IPS DF 6.9 (cell line): ENCODE results near the gene RASGRP1.

ENCODE experiments used
- DNase-seq: peaks from one replicate; pipeline ENCODE4 v3.0.0-alpha.2; 2013; ENCODE audit warnings: low read depth, low spot score
- H3K27ac ChIP-seq: one replicate; pipeline ENCODE4 v1.5.1; 2013; ENCODE audit warnings: low read length, control low read depth
- H3K27me3 ChIP-seq: 2 replicates; pipeline ENCODE4 v1.6.1; 2013; ENCODE audit warnings: mild to moderate bottlenecking, low read length; ENCODE audit not compliant: control insufficient read depth, insufficient read depth
- H3K36me3 ChIP-seq: 2 replicates; pipeline ENCODE4 v1.6.1; 2013; ENCODE audit warnings: low read length; ENCODE audit not compliant: control insufficient read depth, insufficient read depth
- H3K4me1 ChIP-seq: 2 replicates; pipeline ENCODE4 v1.6.1; 2013; ENCODE audit warnings: low read length; ENCODE audit not compliant: control insufficient read depth, insufficient read depth
- H3K4me3 ChIP-seq: 2 replicates; pipeline ENCODE4 v1.5.1; 2013; ENCODE audit warnings: mild to moderate bottlenecking, low read length
- H3K9me3 ChIP-seq: 2 replicates; pipeline ENCODE4 v1.6.1; 2013; ENCODE audit warnings: low read length, inconsistent platforms; ENCODE audit not compliant: control insufficient read depth, insufficient read depth
- WGBS: extraction: QIAGEN DNeasy Blood & Tissue Kit; methylation state at CpG from one replicate; pipeline ENCODE4 v1.1.7; 2013; ENCODE audit warnings: mixed read lengths, missing lambda C conversion rate; ENCODE audit not compliant: insufficient read length, insufficient coverage; 5-methylcytosine and 5-hydroxymethylcytosine counted together

Gene RASGRP1

DNA sequence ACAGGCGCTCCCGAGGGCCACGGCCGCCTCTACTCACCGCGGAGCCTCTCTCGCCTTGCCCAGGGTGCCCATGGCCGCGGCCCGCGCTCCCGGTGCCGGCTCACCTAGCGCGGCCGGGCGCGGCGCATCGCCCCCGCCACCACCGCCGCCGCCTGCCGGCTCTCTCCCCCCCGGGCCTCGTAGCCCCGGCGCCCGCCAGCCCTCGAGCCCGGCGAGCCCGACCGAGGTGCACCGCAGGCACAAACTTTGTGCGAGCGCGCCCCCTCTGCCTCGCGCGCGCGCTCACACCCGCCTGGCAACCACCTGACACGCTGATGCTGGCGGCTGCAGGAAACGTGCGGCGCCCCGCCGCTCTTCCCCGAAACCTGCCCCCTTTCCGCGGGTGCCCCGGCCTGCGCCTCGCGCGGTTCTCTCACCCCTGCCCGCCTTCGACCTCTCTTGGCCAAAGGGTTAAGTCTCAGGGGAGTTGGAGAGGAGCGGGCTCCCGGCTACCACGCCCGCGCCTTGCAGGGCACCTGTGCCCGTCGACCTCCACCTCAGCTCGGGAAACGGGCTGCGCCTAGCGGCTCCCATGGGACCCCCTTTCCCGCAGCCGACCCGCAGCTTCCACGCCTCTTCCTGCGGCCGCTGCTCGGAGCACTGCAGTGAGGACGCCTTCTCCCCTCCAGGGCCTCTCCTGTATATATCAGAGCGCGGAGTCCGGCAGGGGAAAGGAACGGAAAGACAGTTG, at the start of gene RASGRP1:
TSS of gene RASGRP1 (minus strand) at position 258 of the 730 bp plus-strand sequence. CDS start at position 72, 186 bp downstream.
- Histone ChIP-seq H3K27me3 (peaks cover 8% of the 10 kb centered on the region; the same call in 1 of the 2 replicates), H3K9me3 (no peaks in the 10 kb centered on the region), H3K4me3 (peak within 1 kb of the TSS; percentile 89), H3K27ac (no peak within 1 kb of the TSS), H3K36me3 (no peaks in the 10 kb centered on the region), H3K4me1 (no peaks in the 10 kb centered on the region)
- DNase-seq, result no peak
- WGBS, result no CpG with 5 or more reads among the region's 85 CpGs

DNA sequence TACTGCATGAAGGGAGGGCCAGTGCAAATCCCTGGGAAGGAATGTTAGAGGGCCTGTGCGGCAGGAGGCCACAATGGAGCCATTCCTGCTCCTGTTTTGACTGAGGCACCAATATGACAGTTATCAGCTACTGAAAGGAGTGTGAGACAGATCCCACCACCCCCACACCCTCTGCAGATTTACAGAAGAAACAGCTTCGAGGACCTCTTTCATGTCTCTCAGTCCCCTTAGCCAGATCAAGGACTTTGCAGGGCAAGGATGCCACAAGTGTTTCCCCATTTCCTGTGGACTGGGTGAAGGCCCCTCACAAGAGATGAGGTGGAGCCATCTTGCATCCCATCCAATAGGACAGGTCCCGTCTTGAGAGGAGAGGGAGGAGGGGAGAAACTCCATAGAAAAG, 48.5 kb upstream of the RASGRP1 start:
- Histone ChIP-seq H3K36me3 (no peaks in the 10 kb centered on the region), H3K4me1 (no peaks in the 10 kb centered on the region), H3K4me3 (no peak overlapping the region), H3K27me3 (no peaks in the 10 kb centered on the region), H3K27ac (no peak overlapping the region), H3K9me3 (no peaks in the 10 kb centered on the region)
- DNase-seq, result no peak
- WGBS, result no CpG with 5 or more reads among the region's 3 CpGs

DNA sequence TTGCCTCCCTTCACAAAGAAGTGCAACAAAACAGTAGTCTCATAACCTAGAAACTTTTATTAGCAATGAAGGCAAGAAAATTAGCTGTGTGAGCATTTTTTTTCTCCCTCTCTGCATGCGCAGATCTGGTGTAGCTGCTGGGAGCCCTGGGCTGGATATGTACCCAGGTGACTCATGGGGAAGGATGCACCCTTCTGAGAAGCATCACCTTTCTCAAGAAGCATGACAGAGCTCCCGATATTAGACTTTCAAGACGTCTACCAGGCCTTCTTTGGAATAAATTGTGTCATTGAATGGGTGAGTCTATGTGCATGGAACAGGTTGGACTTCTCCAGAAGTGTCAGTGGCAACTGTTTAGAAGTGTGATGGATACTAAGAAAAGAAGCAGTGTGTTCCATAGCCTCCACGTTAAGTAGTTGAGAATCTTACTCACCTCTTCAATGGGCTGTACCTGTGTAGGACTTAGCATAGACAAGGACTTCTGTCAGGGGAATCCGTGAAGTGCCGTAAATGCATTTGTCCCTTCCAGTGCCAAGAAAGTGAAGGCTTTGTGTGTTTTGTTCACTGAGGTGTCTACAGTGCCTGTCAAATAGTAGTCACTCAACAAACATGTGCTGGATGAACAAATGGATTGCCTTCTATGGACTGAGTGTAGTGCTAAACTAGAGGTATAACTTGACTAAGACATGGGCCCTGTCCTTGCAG, 47.7 kb upstream of the RASGRP1 start:
- no peak overlapping the region for H3K27ac ChIP-seq
- WGBS, result no CpG with 5 or more reads among the region's 6 CpGs
- no peak for DNase-seq
- H3K4me1 ChIP-seq, result no peaks in the 10 kb centered on the region
- H3K27me3 ChIP-seq, result no peaks in the 10 kb centered on the region
- no peaks in the 10 kb centered on the region for H3K36me3 ChIP-seq
- no peak overlapping the region for H3K4me3 ChIP-seq
- no peaks in the 10 kb centered on the region for H3K9me3 ChIP-seq

DNA sequence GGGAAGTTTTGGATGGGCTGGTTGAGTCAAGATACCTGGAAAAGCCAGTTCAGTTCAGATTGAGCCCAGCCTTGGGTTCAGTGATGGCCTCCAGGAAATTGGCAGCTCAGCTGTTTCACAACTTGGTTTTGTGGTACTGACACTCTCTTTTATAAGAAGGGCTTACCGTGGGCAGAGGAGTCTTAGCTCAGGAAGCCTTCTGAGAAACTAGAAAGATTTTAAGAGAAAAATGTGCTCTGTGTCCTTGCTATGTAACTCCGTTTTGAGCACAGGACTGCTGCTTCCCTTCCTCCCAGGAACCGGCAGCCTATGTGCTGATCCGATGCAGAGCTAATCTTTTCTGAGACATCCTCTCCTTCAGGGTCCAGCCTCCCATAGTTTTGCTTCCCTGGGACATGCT, 46.6 kb upstream of the RASGRP1 start:
- no peak overlapping the region for H3K4me3 ChIP-seq
- H3K4me1 ChIP-seq, result no peaks in the 10 kb centered on the region
- no peaks in the 10 kb centered on the region for H3K27me3 ChIP-seq
- H3K27ac ChIP-seq, result no peak overlapping the region
- no peaks in the 10 kb centered on the region for H3K9me3 ChIP-seq
- DNase-seq, result no peak
- WGBS, result no CpG with 5 or more reads among the region's 4 CpGs
- no peaks in the 10 kb centered on the region for H3K36me3 ChIP-seq

DNA sequence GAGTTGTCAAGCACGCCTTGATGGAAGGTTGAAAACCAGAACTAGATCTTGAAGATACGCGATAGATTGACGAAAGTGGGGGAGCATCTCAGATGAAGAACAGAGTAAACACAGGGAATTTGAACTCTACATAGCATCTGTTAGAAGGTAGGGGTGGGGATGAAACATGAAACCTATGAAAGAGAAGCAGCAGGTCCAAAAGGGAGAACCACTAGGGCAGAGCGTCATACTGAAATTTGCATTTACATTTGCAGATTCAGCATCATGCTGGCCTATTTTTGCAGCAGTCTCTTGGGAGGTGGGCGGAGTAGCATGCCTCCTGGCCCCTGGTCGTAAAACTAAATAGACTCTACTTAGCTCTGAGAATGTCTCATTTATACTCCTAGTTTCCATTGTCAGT, 46.1 kb upstream of the RASGRP1 start:
- no peak overlapping the region for H3K4me3 ChIP-seq
- no peak overlapping the region for H3K27ac ChIP-seq
- DNase-seq, result no peak
- H3K36me3 ChIP-seq, result no peaks in the 10 kb centered on the region
- H3K27me3 ChIP-seq, result no peaks in the 10 kb centered on the region
- H3K4me1 ChIP-seq, result no peaks in the 10 kb centered on the region
- no peaks in the 10 kb centered on the region for H3K9me3 ChIP-seq
- no CpG with 5 or more reads among the region's 7 CpGs for WGBS

DNA sequence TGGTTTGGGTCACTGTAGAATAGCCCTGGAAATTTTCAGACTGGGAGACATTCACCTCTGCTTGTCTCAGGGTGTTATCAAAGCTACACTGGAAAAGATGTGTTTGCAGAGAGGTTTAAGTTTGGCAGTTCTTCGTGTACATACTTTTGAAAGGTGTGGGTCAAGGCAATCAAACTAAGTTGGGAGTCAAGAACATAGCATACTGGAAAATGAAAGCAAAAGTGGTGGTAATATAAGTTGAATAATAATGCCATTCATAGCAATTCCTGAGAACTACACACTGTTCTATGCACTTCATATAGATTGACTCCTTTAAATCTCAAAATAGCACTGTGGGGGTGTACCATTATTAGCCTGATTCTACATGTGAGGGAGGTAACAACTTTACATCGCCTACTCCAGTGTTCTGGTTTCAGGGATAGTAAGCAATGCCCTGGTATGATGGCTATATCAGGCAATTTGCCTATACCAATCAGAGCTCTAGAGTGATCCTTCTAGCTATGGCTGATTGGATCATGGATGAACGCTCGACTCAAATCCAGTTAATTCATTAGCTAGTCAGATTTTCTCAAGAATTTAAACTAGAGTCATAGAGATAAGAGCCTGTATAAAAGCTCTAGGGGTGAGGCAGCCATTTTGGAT, 44.6 kb upstream of the RASGRP1 start:
- Histone ChIP-seq H3K9me3 (no peaks in the 10 kb centered on the region), H3K36me3 (no peaks in the 10 kb centered on the region), H3K27ac (no peak overlapping the region), H3K27me3 (no peaks in the 10 kb centered on the region), H3K4me3 (no peak overlapping the region), H3K4me1 (no peaks in the 10 kb centered on the region)
- no peak for DNase-seq
- WGBS, result no CpG with 5 or more reads among the region's 4 CpGs

DNA sequence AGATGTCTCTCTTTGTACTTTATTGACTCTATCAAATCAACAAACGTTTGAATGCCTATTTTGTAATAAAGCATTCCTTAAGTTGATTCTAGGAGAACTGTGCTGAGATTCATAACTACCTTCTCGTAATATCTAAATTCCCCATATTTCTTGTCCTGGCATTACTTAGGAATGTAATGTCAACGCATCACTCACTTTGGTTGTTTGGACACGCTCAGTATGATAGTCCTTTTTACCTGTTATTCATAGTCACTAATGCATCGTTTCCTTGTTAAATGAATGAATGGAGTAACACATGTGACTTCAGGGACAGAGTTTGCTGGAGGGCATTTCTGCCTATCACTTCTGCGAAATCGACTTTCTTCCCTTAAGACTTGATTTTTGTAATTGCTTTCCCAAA, 44.1 kb upstream of the RASGRP1 start:
- Histone ChIP-seq H3K9me3 (no peaks in the 10 kb centered on the region), H3K27ac (no peak overlapping the region), H3K4me1 (no peaks in the 10 kb centered on the region), H3K27me3 (no peaks in the 10 kb centered on the region), H3K4me3 (no peak overlapping the region), H3K36me3 (no peaks in the 10 kb centered on the region)
- no CpG with 5 or more reads among the region's 7 CpGs for WGBS
- no peak for DNase-seq

DNA sequence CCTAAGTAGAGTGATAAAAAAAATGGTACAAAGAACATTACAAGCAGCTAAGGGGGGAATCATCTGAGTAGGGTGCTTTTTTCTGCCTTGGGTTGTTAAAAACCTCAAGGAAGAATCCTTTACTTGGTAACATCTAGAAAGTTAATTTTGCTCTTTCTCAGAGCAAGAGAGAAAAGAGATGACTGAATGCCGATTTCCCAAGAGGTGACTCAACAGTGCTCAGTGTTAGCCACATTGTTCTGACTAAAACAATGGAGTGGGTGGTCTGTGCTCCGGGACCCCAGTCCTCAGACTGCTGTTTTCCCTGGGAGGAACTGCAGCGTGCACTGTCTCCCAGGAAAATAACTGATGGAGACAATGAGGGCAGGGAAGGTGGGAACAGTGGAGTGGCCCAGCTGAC, 41.1 kb upstream of the RASGRP1 start:
- no CpG with 5 or more reads among the region's 3 CpGs for WGBS
- no peak for DNase-seq
- Histone ChIP-seq H3K27me3 (no peaks in the 10 kb centered on the region), H3K4me1 (no peaks in the 10 kb centered on the region), H3K4me3 (no peak overlapping the region), H3K36me3 (no peaks in the 10 kb centered on the region), H3K27ac (no peak overlapping the region), H3K9me3 (no peaks in the 10 kb centered on the region)

DNA sequence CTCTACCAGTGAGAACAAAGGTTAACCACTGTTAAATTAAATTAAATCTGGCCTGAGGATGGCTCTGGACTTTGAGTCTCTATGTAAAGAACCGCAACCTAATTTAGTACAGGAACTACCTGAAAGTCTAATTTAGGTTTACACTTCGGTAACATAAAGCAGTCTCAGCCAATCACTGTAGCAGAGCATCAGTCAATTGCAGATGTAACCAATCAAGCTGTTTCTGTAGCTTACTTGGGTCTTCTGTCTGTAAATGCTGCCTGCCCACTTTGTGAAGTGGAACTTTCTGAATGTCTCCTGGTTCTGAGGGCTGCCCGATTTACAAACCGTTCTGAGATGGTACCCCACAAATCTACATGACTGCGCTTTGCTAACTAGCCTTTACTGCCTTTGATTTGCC, 39.1 kb upstream of the RASGRP1 start:
- H3K27me3 ChIP-seq, result no peaks in the 10 kb centered on the region
- WGBS, result no CpG with 5 or more reads among the region's 5 CpGs
- no peak overlapping the region for H3K27ac ChIP-seq
- DNase-seq, result no peak
- H3K4me3 ChIP-seq, result no peak overlapping the region
- no peaks in the 10 kb centered on the region for H3K36me3 ChIP-seq
- no peaks in the 10 kb centered on the region for H3K4me1 ChIP-seq
- no peaks in the 10 kb centered on the region for H3K9me3 ChIP-seq

DNA sequence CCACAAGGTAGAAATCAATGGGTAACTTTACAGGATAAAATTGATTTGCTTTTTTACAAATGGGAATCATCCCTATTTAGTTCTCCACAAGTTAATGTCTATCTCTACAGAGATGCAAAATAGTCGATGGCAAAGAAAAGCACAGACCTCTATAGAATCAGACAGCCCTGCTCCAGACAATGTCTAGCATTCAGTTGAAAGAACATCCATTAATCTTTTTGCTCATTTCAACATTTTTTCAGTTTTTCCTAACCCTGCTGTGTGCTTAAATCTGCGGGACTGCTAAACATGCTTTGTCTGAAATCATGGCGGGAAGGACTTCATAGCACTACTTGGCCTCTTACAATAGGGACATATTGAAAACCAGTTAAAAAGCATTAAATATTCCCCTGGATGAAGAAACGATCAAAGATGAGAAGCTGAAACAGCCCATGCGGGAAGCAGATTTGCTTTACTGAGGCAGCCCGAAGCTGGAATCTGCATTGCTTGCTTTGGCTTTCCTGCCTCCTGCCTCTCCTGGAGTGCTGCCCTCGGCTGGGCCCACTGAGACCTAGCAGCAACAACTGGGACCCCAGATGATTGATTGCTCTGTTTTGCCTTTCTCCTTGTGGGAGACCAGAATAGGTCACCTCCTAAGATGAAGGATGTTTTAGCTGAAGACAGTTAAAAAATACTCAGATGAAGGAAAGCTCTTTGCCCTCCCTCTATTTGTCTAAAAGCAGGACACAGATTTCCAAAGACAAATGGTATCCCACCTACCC, 38.5 kb upstream of the RASGRP1 start:
- H3K36me3 ChIP-seq, result no peaks in the 10 kb centered on the region

More for the DNA sequence above, 38.5 kb upstream of the RASGRP1 start:
- Histone ChIP-seq H3K27ac (no peak overlapping the region), H3K4me3 (no peak overlapping the region), H3K27me3 (no peaks in the 10 kb centered on the region), H3K4me1 (no peaks in the 10 kb centered on the region), H3K9me3 (no peaks in the 10 kb centered on the region)
- WGBS, result no CpG with 5 or more reads among the region's 7 CpGs
- peak; percentile 5 for DNase-seq
